ENCODE data around the gene NDUFA11.

GRCh38 chr19:5948752-5949564, 45.4 kb upstream of the NDUFA11 start:
- TF ChIP-seq POLR2AphosphoS5 (IDR thresholded peaks at IDR 0.05) (peak; percentile 60 to 76 (median 70)), CTCF (IDR thresholded peaks at IDR 0.05) (peak in 1 of 4 experiments; percentile 11)

All from sigmoid colon (tissue), 4 donors.